HL-60 (cell line): Measurements from ENCODE around the gene RCC2.

ENCODE experiments used
- CTCF ChIP-seq: IDR thresholded peaks from one replicate; pipeline ENCODE4 v1.5.1; 2011; ENCODE audit warnings: low read length, control low read depth, inconsistent platforms; ENCODE audit not compliant: insufficient read depth
- GABPA ChIP-seq: IDR thresholded peaks from 2 replicates; pipeline ENCODE4 v1.6.1; 2012; ENCODE audit warnings: low read depth
- POLR2AphosphoS5 ChIP-seq: IDR thresholded peaks from 2 replicates; pipeline ENCODE4 v1.6.1; 2012; ENCODE audit warnings: low read depth
- SPI1 ChIP-seq: IDR thresholded peaks from 2 replicates; pipeline ENCODE4 v1.6.1; 2012; ENCODE audit warnings: low read depth, mild to moderate bottlenecking, borderline replicate concordance

GRCh38 chr1:17447501-17447992 is 8.1 kb upstream of the RCC2 start:
- TF ChIP-seq CTCF = no peak
- no peak for TF ChIP-seq GABPA
- no peak for TF ChIP-seq POLR2AphosphoS5
- TF ChIP-seq SPI1 = no peak
